ENCODE data around the gene SRXN1.

DNA sequence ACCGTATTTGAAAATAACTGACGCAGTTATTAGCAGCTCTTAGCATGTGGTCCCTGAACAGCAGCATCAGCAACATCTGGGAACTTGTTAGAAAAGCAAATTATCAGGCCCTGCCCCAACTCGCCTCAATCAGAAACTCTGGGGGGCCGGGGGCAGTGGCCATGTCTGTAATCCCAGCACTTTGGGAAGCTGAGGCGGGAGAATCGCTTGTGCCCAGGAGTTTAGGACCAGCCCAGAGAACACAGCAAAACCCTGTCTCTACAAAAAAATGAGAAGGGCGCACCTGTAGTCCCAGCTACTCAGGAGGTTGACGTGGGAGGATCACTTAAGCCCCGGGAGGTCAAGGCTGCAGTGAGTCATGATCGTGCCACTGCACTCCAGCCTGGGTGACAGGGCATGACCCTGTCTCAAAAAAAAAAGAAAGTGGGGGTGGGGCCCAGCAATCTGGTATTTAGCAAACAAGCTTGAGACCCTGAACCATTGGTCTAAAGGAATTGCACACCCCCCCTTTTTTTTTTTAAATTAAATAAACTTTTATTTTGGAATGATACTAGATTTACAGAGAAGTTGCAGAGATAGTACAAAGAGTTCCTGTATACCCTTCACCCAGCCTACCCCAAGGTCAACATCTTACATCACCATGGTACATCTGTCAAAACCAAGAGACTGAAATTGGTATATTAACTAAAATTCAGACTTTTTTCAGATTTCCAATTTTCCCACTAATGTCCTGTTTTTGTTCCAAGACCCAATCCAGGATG is 6.7 kb downstream of the SRXN1 start:
- TF ChIP-seq EZH2phosphoT487 (IDR thresholded peaks at IDR 0.05; ENCODE audit: insufficient read depth, low read depth): no peak
- no peak for TF ChIP-seq EZH2 (IDR thresholded peaks at IDR 0.05; ENCODE audit: insufficient read depth, poor library complexity, severe bottlenecking)
